HG03520 (cell line): ENCODE measurements around the gene ATXN1.

ENCODE experiments used
- ATAC-seq: cut with Tn5 transposase; IDR thresholded peaks from one replicate; pipeline ENCODE4 v1.9.1; 2021; ENCODE audit warnings: mild to moderate bottlenecking, moderate library complexity; ENCODE audit not compliant: unreplicated experiment

ATXN1 gene

DNA sequence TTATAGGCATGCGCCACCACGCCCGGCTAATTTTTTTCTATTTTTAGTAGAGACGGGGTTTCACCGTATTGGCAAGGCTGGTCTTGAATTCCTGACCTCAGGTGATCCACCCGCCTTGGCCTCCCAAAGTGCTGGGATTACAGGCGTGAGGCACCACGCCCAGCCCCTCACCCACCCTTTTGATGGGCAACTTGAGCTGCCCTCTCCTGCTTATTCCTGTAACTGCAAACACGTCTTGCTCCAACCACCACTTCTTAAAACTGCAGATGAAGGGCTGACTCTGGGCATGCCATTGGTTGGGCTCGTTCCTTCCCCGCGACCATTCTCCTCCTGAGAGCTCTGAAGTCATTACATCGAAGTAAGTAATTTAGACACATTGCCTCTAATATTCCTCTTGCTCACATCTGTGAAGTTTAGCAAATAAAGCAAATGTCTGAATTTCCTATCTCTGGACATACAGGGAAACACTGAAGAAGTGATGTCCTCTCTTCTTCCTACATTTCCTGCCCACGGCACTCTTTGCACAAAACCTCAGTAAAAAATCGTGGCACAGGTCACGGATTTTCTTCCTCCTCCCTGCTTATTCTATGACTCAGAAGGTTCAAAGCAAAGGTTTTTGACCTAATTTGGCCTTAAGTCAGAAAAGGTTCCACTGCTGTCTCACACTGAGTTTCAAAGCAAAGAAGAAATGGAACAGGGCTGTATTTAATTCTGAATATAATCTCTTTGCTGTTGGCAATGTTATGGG is 405.4 kb downstream of the ATXN1 start:
- ATAC-seq = no peak

DNA sequence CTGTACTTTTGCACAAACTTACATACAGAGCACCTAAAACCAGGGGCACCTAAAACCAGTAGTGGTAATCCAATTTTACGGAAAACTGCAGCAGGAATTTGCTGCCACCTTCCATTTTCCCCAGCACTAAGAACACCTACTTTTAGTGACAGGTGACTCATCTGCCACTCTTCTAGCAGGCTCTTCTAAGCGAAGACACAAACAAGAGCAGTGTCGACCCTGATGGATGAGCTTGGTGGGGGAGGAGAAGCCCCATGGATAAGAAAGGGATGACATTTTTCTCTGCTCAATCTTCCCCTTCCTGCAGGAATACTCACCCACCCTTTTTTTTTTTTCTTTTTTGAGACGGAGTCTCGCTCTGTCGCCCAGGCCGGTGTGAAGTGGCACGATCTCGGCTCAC is 406.0 kb downstream of the ATXN1 start:
- ATAC-seq = no peak

DNA sequence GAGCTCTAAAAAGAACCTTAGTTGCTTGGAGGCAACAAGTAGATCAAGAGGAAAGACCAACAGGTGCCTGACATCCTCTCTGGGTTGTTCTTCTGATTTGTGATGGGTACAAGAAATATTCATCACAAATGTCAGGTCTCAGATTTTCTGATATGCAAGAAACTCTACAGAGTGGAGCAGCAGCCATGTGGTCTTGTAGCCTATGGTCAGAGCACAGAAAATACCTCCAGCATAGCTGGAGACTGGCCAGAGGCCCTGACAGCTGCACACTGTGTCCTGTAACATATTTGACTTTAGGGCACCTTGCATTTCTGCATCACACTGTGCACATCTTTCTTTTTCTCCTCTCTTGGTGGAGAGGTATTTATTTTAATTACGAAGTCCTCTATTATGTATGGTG is 406.6 kb downstream of the ATXN1 start:
- ATAC-seq = no peak

GRCh38 chr6:16352821-16353438 is 408.3 kb downstream of the ATXN1 start:
- ATAC-seq = no peak

DNA sequence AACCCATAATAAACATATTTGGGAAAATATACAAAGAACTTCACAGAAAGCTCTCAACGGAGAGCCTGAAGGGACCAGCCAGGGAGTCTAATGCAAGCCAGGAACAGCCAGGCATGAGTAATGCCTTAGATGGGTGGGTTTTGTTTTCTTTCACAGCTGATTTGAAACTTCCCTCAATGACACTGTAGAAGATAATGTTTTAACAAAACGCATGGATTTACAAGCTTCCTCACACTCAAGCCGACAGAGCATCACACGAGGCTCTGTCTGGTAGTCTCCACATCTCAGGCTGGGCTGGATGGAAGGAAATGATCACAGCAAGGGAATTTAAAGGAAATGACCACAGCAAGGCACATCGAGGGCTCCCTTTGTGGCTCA is 409.0 kb downstream of the ATXN1 start:
- no peak for ATAC-seq

GRCh38 chr6:16349544-16349943 is 411.7 kb downstream of the ATXN1 start:
- ATAC-seq = no peak

GRCh38 chr6:16346831-16347230 is 414.4 kb downstream of the ATXN1 start:
- ATAC-seq = no peak

GRCh38 chr6:16345449-16346330 is 415.6 kb downstream of the ATXN1 start:
- ATAC-seq = no peak

DNA sequence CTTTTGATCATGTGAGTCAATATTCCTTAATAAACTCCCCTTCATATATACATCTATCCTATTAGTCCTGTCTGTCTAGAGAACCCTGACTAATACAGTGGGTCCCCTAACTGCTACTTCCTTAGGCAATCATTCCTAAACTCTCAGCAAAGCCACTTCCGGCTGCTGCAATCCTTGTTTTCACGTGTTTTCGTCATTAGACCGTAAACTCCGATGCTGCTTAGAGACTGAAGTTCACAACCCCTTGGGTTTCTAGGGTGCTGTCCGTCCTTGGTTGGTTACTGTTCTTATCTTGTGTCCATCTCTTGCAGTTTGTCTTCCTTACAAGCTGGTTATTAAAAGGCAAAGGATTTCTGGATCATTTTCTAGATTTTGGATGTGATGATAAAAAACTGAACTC is 416.5 kb downstream of the ATXN1 start:
- ATAC-seq = no peak

- ATAC-seq = no peak
These were observed 417.7 kb downstream of the ATXN1 start for GRCh38 chr6:16343593-16343992.

- ATAC-seq = no peak
These were observed 422.0 kb downstream of the ATXN1 start for GRCh38 chr6:16339265-16339587.

DNA sequence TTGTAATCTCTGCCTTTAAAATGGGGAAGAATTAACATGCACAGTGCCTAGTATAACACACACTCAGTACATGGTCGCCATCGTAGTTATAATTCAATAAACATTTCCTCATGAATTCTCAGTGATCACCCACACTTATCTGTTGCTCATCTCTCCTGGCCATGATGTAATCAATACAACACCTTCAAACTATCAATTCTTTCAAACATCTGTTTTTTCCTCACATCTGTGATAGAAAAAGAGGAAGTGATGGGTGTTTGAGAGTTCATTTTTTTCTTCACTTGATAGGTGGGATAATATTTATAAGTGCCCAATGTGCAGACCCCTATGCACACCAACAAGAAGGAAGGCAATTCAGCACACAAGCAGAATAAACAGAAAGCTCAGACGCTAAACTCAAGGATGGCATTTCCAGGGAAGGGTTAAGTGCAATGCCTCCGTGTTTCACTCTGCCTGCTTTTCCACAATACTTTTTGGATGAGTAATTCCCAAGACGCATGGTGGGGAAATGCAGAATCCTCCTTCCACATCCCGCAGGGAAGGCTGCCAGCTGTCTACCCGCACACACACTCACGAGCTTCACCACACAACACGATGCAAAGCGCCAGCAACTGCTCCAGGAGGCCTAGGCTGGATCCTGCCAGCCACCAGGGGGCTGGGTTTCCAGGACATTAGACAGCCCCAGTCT is 422.5 kb downstream of the ATXN1 start:
- no peak for ATAC-seq

- ATAC-seq = no peak
These were observed 423.8 kb downstream of the ATXN1 start for GRCh38 chr6:16337295-16337975.

GRCh38 chr6:16336911-16337294 is 424.4 kb downstream of the ATXN1 start:
- no peak for ATAC-seq

GRCh38 chr6:16336056-16336818 is 425.0 kb downstream of the ATXN1 start:
- ATAC-seq = no peak

- no peak for ATAC-seq
These were observed 426.1 kb downstream of the ATXN1 start for GRCh38 chr6:16335176-16335575.

GRCh38 chr6:16334671-16335070 is 426.6 kb downstream of the ATXN1 start:
- ATAC-seq = no peak

GRCh38 chr6:16333580-16333979 is 427.7 kb downstream of the ATXN1 start:
- no peak for ATAC-seq

GRCh38 chr6:16332175-16332542 is 429.1 kb downstream of the ATXN1 start:
- ATAC-seq = peak; percentile 86
